K562 treated with DMSO at 1 percent for 24 hours (cell line): ENCODE data around the gene MVB12A. TPM values are rescaled to one million over a fixed set of nuclear protein-coding genes. Genes with fewer than 3 reads are reported as not detected.

Source experiments
- total RNA-seq: library from RNA; unstranded; fragments of 300-600 nt; gene quantifications from 2 replicates; pipeline ENCODE4 v1.2.3, GENCODE V29; 2022; ENCODE audit warnings: low read depth; ENCODE audit not compliant: insufficient read depth

MVB12A gene
- 112 and 116 TPM in 2 replicates for total RNA-seq

DNA sequence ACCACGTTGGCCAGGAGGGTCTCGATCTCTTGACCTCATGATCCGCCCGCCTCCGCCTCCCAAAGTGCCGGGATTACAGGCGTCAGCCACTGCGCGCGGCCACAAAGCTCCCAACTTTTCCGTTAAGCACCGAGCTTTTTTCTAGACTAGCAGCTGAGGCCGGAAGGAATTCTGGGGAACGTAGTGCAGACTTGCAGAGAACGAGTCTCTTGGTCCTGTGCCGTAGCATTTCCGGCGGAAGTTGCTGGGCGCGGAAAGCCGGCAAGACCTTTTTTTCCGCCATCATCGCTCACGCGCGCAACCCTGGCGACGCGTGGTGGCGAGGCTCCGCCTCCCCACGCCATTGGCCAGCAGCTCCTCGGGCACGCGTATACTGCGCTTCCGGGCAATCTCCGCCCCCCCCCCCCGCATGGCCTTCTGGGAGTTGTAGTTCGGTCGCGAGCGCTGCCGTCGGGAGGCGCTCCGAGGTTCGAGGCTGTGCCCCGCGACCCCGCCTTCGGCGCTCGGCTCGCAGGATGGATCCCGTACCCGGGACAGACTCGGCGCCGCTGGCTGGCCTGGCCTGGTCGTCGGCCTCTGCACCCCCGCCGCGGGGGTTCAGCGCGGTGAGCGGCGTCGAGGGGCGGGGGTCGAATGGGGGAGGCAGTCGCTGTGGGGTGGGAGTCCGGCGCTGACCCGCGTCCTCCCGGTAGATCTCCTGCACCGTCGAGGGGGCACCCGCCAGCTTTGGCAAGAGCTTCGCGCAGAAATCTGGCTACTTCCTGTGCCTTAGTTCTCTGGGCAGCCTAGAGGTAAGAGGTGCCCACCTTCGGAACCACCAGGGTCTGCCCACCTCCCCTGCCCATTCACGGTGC lies at the start of gene MVB12A:
TSS of gene MVB12A (plus strand) at position 427 of the 854 bp plus-strand sequence. CDS start at position 516, 89 bp downstream.

DNA sequence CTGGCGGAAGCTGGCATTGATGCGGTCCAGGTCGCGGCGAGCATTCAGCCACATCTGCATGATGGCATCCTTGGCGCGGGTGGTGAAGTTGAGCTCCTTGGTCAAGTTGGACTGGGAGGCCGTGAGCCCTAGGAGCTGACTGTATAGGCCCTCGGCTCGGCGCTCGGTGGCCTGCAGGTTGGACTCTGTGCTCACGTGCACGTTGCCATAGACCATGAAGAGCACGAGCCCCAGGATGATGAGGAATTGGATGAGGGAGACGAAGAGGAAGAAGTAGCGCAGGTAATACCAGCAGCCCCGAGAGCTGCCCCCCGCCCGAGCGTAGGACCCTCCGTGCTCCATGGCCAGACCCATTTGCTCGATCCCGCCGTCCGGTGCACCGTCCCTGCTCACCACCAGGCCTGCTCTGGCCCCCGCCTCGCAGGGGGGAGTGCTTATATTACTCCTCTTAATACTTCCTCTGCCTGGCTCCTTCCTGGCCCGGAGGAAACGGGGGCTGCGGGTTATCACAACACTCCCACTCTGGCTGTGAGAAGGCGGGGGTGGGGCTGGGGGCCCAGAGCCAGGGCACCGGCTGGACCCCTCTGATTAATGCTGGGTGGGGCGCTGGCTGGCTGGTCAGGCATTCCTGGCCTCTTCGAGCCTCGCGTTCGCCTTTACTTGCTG lies 42.8 kb upstream of the MVB12A start, which contains the start of gene PLVAP:
TSS of gene PLVAP (minus strand) at position 408 of the 666 bp plus-strand sequence. CDS start at position 354, 54 bp downstream.

DNA sequence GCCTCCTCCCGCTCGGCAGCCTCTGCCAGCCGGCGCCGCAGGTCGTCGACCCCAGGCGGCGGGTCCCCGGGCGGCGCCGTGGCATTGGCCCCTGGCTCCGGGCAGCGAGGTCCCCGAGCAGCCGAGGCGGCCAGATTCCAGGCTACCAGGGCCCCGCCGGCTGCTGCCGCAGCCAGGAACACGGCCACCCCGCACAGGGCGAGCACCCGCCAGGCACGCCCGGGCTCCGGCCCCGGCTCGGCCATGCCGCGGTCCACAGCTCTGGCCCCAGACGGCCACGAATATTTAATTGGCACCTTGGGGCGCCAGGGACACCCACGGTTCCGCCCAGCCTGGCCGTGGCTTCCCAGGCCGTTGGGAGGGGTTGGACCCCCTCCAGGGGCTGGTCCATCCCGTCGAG lies 25.9 kb upstream of the MVB12A start, which contains the start of gene CCDC194:
TSS of gene CCDC194 (minus strand) at position 283 of the 400 bp plus-strand sequence. CDS start at position 245, 38 bp downstream.

DNA sequence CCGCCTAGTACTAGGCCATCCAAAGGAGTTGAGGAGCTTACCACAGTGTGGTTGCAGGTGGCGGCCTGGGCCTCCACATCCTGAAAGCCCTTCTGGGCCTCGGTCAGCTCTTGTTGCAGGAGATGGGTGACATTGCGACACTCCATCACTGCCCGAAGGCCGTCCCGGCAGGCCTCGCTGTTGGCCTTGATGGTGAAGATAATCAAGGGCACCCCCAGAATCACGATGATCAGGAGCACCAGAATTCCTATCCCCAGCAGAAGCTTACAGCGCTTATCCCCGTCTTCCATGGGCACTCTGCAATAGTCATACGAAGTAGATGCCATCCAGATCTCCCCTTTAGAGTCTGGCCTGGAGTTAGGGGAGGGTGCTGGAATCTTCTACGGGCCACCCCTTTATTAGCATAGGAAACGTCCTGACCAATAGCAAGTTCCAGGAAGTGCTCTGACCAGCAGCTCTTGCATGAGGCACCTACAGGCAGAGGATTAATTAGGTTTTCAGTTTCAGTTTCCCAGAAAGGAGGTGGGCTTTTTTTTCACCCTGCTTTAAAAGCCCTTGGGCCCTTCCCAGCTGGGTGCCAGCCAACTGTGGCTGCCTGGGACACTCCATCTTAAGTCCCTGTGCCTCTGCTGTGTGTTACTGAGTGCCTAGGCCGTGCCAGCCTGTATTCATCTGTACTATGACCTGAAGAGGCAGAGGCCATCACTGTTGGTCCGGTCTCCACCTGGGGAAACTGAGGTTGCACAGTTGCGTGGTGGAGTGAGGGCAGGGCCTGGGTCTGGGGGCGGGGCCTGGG lies 14.4 kb upstream of the MVB12A start, which contains the start of gene BST2:
TSS of gene BST2 (minus strand) at position 381 of the 796 bp plus-strand sequence. CDS start at position 326, 55 bp downstream.

DNA sequence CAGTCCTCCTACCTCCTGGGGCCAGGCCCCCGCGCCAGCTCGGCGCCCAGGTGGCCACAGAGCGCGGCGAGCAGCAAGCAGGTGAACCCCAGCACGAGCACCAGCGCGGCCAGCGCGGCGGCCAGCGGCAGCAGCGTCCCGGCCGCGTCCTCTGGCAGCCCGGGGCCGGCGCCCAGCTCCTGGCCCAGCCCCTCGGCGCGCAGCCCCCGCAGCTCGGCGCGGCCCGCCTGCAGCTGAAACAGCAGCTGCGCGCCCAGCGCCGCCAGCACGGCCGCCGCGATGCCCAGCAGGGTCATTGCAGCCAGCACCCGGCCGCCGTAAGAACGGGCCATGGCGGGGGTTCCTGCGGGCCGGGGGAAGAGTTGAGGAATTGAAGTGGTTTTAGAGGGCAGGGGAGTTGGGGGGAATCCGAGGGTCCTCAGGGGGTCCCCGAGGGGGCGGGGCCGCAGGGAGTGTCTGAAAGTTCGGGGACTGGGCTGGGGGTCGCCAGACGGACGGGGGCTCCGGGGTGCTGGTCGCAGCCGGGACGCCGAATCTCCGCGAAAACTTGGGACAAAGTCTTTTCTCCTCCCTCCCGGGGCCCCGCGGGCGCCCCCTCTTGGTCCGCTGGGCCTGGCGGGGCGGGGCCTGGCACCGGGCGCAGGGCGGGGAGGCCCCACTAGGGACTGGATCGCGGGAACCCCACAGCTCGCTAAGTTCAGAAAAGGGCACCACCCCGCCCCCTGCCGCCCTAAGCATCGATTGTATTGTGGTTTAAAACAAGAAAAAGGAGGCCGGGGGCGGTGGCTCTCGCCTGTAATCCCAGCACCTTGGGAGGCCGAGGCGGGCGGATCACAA lies 28.5 kb downstream of the MVB12A start, which contains the start of gene TMEM221:
TSS of gene TMEM221 (minus strand) at position 538 of the 837 bp plus-strand sequence. CDS start at position 332, 206 bp downstream.

DNA sequence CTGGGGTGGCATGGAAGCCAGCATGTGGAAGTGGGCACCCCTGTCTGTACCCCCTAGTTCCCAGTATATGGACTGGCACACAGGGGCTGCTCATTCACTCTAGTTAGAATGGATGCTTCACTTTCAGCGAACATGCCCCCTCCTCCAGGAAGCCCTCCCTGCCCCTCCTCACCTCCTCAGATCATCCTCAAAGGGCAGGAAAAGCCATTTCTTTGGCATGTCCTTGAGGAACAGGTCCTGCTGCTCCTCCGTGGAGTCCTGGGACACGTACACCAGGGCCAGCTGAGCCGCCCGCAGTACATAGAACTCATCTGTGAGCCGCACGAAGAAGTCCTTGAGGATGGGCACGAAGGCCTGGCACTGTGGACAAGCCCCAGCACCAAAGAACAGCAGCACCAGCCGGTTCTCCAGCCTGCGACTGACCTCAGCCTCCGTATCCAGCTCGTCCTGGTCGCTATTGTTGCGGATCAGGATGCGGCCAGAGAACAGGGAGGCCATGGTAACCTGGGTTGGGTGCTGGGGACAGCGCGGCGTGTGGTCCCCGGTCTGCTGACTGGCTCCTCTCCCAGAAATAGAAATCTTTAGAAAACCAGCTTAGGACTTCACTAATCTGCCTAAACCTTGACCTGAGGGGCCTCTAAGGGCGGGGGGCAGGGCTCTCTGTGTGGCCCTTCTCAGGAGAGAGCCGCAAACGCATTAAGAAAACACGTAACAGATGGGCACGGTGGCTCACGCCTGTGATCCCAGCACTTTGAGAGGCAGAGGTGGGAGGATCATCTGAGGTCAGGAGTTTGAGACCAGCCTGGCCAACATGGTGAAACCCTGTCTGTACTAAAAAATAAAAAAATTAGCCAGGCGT lies 40.8 kb downstream of the MVB12A start, which contains the start of gene NXNL1:
TSS of gene NXNL1 (minus strand) at position 555 of the 859 bp plus-strand sequence. CDS start at position 498, 57 bp downstream.

DNA sequence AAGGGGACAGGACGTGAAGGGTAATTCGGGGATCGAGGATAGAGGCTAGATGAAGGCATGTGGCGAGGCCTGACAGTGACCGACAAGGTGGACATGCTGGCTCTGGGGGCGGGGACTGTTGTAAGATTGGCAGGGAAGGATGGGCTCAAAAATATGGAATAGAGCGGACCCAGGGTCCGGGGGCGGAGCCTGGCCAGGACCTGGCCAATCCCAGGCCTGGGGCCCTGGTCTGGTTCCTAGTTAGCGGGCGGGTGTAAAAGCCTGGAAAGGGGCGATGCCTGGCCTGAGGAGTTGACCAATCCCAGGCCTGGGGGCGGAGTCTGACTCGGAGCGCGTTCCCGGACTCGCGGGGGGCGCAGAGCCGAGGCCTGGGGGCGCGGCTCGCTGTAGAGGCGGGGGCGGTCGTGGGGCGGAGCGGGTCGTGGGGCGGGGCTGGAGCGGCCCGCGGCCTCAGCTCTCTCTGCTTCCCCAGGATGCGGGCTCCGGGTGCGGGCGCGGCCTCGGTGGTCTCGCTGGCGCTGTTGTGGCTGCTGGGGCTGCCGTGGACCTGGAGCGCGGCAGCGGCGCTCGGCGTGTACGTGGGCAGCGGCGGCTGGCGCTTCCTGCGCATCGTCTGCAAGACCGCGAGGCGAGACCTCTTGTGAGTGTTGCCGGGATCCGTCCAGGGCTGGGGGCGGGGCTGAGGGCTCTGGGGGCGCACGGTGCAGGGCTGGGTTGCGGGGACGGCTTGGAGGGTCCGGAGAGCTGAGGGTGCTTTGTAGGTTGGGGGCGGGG lies 50.4 kb downstream of the MVB12A start, which contains the start of gene SLC27A1:
TSS of gene SLC27A1 (plus strand) at position 457 of the 774 bp plus-strand sequence. CDS start at position 474, 17 bp downstream.

Other genes starting within 250 kb of the MVB12A start
- gene USE1, start 204.7 kb upstream of the MVB12A start, total RNA-seq = 40.5 and 47.2 TPM in 2 replicates
- 95.8 and 110 TPM in 2 replicates for gene OCEL1, start 193.8 kb upstream of the MVB12A start, total RNA-seq
- 199 and 227 TPM in 2 replicates for gene NR2F6, start 174.1 kb upstream of the MVB12A start, total RNA-seq
- not detected in 2 replicates for gene USHBP1, start 155.3 kb upstream of the MVB12A start, total RNA-seq
- 97.0 and 121 TPM in 2 replicates for gene BABAM1, start 152.6 kb upstream of the MVB12A start, total RNA-seq
- gene ANKLE1, start 138.1 kb upstream of the MVB12A start, total RNA-seq = 3.1 and 3.2 TPM in 2 replicates
- gene ABHD8, start 116.6 kb upstream of the MVB12A start, total RNA-seq = 54.5 and 56.1 TPM in 2 replicates
- gene MRPL34, start 114.2 kb upstream of the MVB12A start, total RNA-seq = 173 and 196 TPM in 2 replicates
- 112 and 122 TPM in 2 replicates for gene DDA1, start 110.5 kb upstream of the MVB12A start, total RNA-seq
- gene ANO8, start 85.2 kb upstream of the MVB12A start, total RNA-seq = 13.4 and 13.9 TPM in 2 replicates
- 84.4 and 97.9 TPM in 2 replicates for gene GTPBP3, start 82.5 kb upstream of the MVB12A start, total RNA-seq
- 0.32 and 0.45 TPM in 2 replicates for gene PLVAP, start 42.7 kb upstream of the MVB12A start, total RNA-seq
- gene CCDC194, start 25.9 kb upstream of the MVB12A start, total RNA-seq = 1.1 TPM in 1 of 2 replicates, not detected in the other
- gene BST2, start 14.4 kb upstream of the MVB12A start, total RNA-seq = 496 and 532 TPM in 2 replicates
- gene TMEM221, start 28.6 kb downstream of the MVB12A start, total RNA-seq = 0.54 and 0.67 TPM in 2 replicates
- gene NXNL1, start 40.9 kb downstream of the MVB12A start, total RNA-seq = not detected in 2 replicates
- 4.8 and 5.7 TPM in 2 replicates for gene SLC27A1, start 50.5 kb downstream of the MVB12A start, total RNA-seq
- 196 and 213 TPM in 2 replicates for gene PGLS, start 91.6 kb downstream of the MVB12A start, total RNA-seq
- 97.1 and 98.2 TPM in 2 replicates for gene COLGALT1, start 135.6 kb downstream of the MVB12A start, total RNA-seq